Esophagus squamous epithelium (tissue), 5 donors: Measurements from ENCODE around the gene SLC26A4. TPM values are rescaled to one million over a fixed set of nuclear protein-coding genes. Genes with fewer than 3 reads are reported as not detected.

ENCODE experiments used
- DNase-seq: peaks from one replicate; lab custom pipeline; 2025; lab: John Stamatoyannopoulos, UW
- H3K27ac ChIP-seq, 4 donors: fragments of 200-600 bp; sonication (generic); one replicate each; pipeline ENCODE4 v1.5.1; 2016 to 2019; ENCODE audit warnings: mild to moderate bottlenecking in 1 of 4
- H3K27me3 ChIP-seq, 4 donors: fragments of 200-600 bp; sonication (generic); 1 replicate in 3 of 4; 2 replicates in 1 of 4; pipeline versions ENCODE4 v1.5.1 to v1.6.0; 2017 to 2021; ENCODE audit warnings: antibody characterized with exemption in 1 of 4
- H3K36me3 ChIP-seq, 3 donors: fragments of 200-600 bp; sonication (generic); one replicate each; pipeline ENCODE4 v1.5.1; 2016 to 2019
- H3K4me1 ChIP-seq, 3 donors: fragments of 200-600 bp; sonication (generic); one replicate each; pipeline ENCODE4 v1.5.1; 2017 to 2019
- H3K4me3 ChIP-seq, 4 donors: fragments of 200-600 bp; sonication (generic); 1 replicate in 3 of 4; 2 replicates in 1 of 4; pipeline ENCODE4 v1.5.1; 2016 to 2019; ENCODE audit warnings: mild to moderate bottlenecking in 2 of 4, moderate library complexity in 1 of 4
- H3K9me3 ChIP-seq, 3 donors: fragments of 200-600 bp; sonication (generic); one replicate each; pipeline ENCODE4 v1.5.1; 2016 to 2019
- CTCF ChIP-seq, 6 experiments: fragments of 450-650 bp in 4 of 6; fragments of 200-600 bp in 2 of 6; sonication (generic) in 2 of 6; IDR thresholded peaks; one replicate each; pipeline ENCODE4 v1.5.1; 2016 to 2019; ENCODE audit warnings: antibody characterized with exemption in 6 of 6, mild to moderate bottlenecking in 4 of 6, moderate library complexity in 4 of 6
- POLR2A ChIP-seq, 4 donors: fragments of 450-650 bp; IDR thresholded peaks; one replicate each; pipeline ENCODE4 v1.6.1; 2017; ENCODE audit warnings: antibody characterized with exemption in 4 of 4, mild to moderate bottlenecking in 4 of 4, moderate library complexity in 3 of 4
- WGBS, 2 donors: methylation state at CpG; one replicate each; pipeline ENCODE4 v1.1.5; 2018; 5-methylcytosine and 5-hydroxymethylcytosine counted together
- intact Hi-C: fragments of 100-400 bp; cut with DNase I; formaldehyde crosslinking; loops from one replicate; pipeline ENCODE4 v1.15.0; 2022
- total RNA-seq, 4 donors: library from RNA; depleted of rRNA; stranded (reverse); fragments of >200 nt; gene quantifications; one replicate each; pipeline ENCODE4 v1.1.0, GENCODE V29; 2016
- donor health status: DM: yes; HTN: yes; CAD: no.

The SLC26A4 gene
- total RNA-seq, 4 donors from 2014 or later, result 0.13 to 1.2 (median 0.19) TPM

- no peaks in the 10 kb centered on the region for H3K36me3 ChIP-seq
- no peak for DNase-seq
- intact Hi-C loops, result no loop called here
- no peak overlapping the region for H3K4me3 ChIP-seq
- TF ChIP-seq POLR2A (IDR thresholded peaks at IDR 0.05) (no peak), CTCF (IDR thresholded peaks at IDR 0.05) (no peak)
- H3K4me1 ChIP-seq, result no peaks in the 10 kb centered on the region
- no peak overlapping the region for H3K27ac ChIP-seq
- 92 to 95% methylated on average over 2 of the region's 2 CpGs for WGBS, 2 donors
- no peaks in the 10 kb centered on the region for H3K27me3 ChIP-seq
- no peaks in the 10 kb centered on the region for H3K9me3 ChIP-seq
These were observed 48.3 kb downstream of the SLC26A4 start for GRCh38 chr7:107708956-107709355.

- Histone ChIP-seq H3K9me3 (no peaks in the 10 kb centered on the region), H3K4me3 (no peak overlapping the region), H3K27ac (no peak overlapping the region), H3K27me3 (no peaks in the 10 kb centered on the region), H3K36me3 (no peaks in the 10 kb centered on the region), H3K4me1 (no peaks in the 10 kb centered on the region)
- intact Hi-C loops, result no loop called here
- WGBS, 2 donors, result 67 to 88% methylated on average over 1 of the region's 1 CpG
- DNase-seq, result no peak
- TF ChIP-seq CTCF (IDR thresholded peaks at IDR 0.05) (no peak), POLR2A (IDR thresholded peaks at IDR 0.05) (no peak)
These were observed 50.7 kb downstream of the SLC26A4 start for GRCh38 chr7:107711301-107711700.

- 78 to 100% methylated on average over 1 of the region's 1 CpG for WGBS, 2 donors
- no peaks in the 10 kb centered on the region for H3K9me3 ChIP-seq
- H3K27me3 ChIP-seq, result no peaks in the 10 kb centered on the region
- no peaks in the 10 kb centered on the region for H3K4me1 ChIP-seq
- no peak overlapping the region for H3K4me3 ChIP-seq
- H3K36me3 ChIP-seq, result no peaks in the 10 kb centered on the region
- intact Hi-C loops, result no loop called here
- TF ChIP-seq POLR2A (IDR thresholded peaks at IDR 0.05), result no peak
- TF ChIP-seq CTCF (IDR thresholded peaks at IDR 0.05), result no peak
- DNase-seq, result no peak
- H3K27ac ChIP-seq, result no peak overlapping the region
These were observed 51.4 kb downstream of the SLC26A4 start for GRCh38 chr7:107712025-107712424.

GRCh38 chr7:107712896-107713295 lies 52.3 kb downstream of the SLC26A4 start:
- H3K4me1 ChIP-seq, result no peaks in the 10 kb centered on the region
- no peak overlapping the region for H3K4me3 ChIP-seq
- WGBS, 2 donors, result 50 to 77% methylated on average over 1 of the region's 1 CpG
- intact Hi-C loops, result no loop called here
- DNase-seq, result no peak
- no peaks in the 10 kb centered on the region for H3K9me3 ChIP-seq
- TF ChIP-seq POLR2A (IDR thresholded peaks at IDR 0.05) (no peak), CTCF (IDR thresholded peaks at IDR 0.05) (no peak)
- H3K27me3 ChIP-seq, result no peaks in the 10 kb centered on the region
- H3K27ac ChIP-seq, result no peak overlapping the region
- no peaks in the 10 kb centered on the region for H3K36me3 ChIP-seq

GRCh38 chr7:107715531-107715930 lies 54.9 kb downstream of the SLC26A4 start:
- no peaks in the 10 kb centered on the region for H3K27me3 ChIP-seq
- H3K9me3 ChIP-seq, result no peaks in the 10 kb centered on the region
- H3K4me3 ChIP-seq, result no peak overlapping the region
- DNase-seq, result no peak
- H3K4me1 ChIP-seq, result no peaks in the 10 kb centered on the region
- H3K36me3 ChIP-seq, result no peaks in the 10 kb centered on the region
- no peak overlapping the region for H3K27ac ChIP-seq
- intact Hi-C loops, result no loop called here
- no peak for TF ChIP-seq CTCF (IDR thresholded peaks at IDR 0.05)
- no peak for TF ChIP-seq POLR2A (IDR thresholded peaks at IDR 0.05)
- WGBS, 2 donors, result 77 to 78% methylated on average over 6 of the region's 6 CpGs
